ENCODE results near the gene RABGEF1.
"Not testable (repeated sequence)": the region's sequence is repeated elsewhere in the genome, so short reads cannot be mapped to it uniquely, and the experiment has no call there.

Gene RABGEF1

GRCh38 chr7:66815951-66816350, 75.4 kb downstream of the RABGEF1 start:
- Histone ChIP-seq H3K27me3 (ENCODE audit: low read depth, low read length) (no peaks in the 10 kb centered on the region), H3K79me2 (ENCODE audit: low read length) (no peaks in the 10 kb centered on the region), H4K20me1 (ENCODE audit: insufficient read depth, low read length) (no peaks in the 10 kb centered on the region), H3K9ac (ENCODE audit: low read length) (no peak overlapping the region), H3K4me2 (ENCODE audit: low read length) (no peak overlapping the region), H3K9me3 (ENCODE audit: insufficient read depth, low read length) (no peaks in the 10 kb centered on the region), H3K4me1 (ENCODE audit: low read length) (peaks cover 10% of the 10 kb centered on the region), H3K27ac (ENCODE audit: low read length) (no peak overlapping the region), H2AFZ (ENCODE audit: low read depth, low read length) (no peak overlapping the region), H3K4me3 (ENCODE audit: low read length) (no peak overlapping the region), H3K36me3 (replicated peaks; ENCODE audit: low read depth, low read length) (no peaks in the 10 kb centered on the region)
- TF ChIP-seq EZH2phosphoT487 (IDR thresholded peaks at IDR 0.05; ENCODE audit: low read depth) (no peak), CTCF (IDR thresholded peaks at IDR 0.05; ENCODE audit: low read depth, low read length) (no peak)

GRCh38 chr7:66816658-66817057, 76.1 kb downstream of the RABGEF1 start:
- not testable (repeated sequence) for H3K4me3 ChIP-seq (ENCODE audit: low read length)

GRCh38 chr7:66817208-66817795, 76.8 kb downstream of the RABGEF1 start:
- Histone ChIP-seq H3K27ac (ENCODE audit: low read length) (0 out of 2 replicates have a peak overlapping the region, but pooled peaks have one; percentile 30), H3K9ac (ENCODE audit: low read length) (peak overlapping the region; percentile 22; the same call in 1 of the 2 replicates), H3K4me1 (ENCODE audit: low read length) (peaks cover 10% of the 10 kb centered on the region), H3K4me2 (ENCODE audit: low read length) (peak overlapping the region; percentile 54)
- not testable (repeated sequence) for H3K4me3 ChIP-seq (ENCODE audit: low read length); H3K36me3 ChIP-seq (replicated peaks; ENCODE audit: low read depth, low read length); H3K27me3 ChIP-seq (ENCODE audit: low read depth, low read length); H3K9me3 ChIP-seq (ENCODE audit: insufficient read depth, low read length); H4K20me1 ChIP-seq (ENCODE audit: insufficient read depth, low read length); H2AFZ ChIP-seq (ENCODE audit: low read depth, low read length); H3K79me2 ChIP-seq (ENCODE audit: low read length)

More at GRCh38 chr7:66816658-66817057, 76.1 kb downstream of the RABGEF1 start:
- not testable (repeated sequence) for H3K9ac ChIP-seq (ENCODE audit: low read length); H3K79me2 ChIP-seq (ENCODE audit: low read length); H3K4me2 ChIP-seq (ENCODE audit: low read length); H3K27me3 ChIP-seq (ENCODE audit: low read depth, low read length); H2AFZ ChIP-seq (ENCODE audit: low read depth, low read length); H4K20me1 ChIP-seq (ENCODE audit: insufficient read depth, low read length); H3K27ac ChIP-seq (ENCODE audit: low read length); H3K9me3 ChIP-seq (ENCODE audit: insufficient read depth, low read length); H3K36me3 ChIP-seq (replicated peaks; ENCODE audit: low read depth, low read length)
- peaks cover 10% of the 10 kb centered on the region for H3K4me1 ChIP-seq (ENCODE audit: low read length)

GRCh38 chr7:66817956-66818355, 77.4 kb downstream of the RABGEF1 start:
- not testable (repeated sequence) for H3K79me2 ChIP-seq (ENCODE audit: low read length); H3K4me2 ChIP-seq (ENCODE audit: low read length); H3K27ac ChIP-seq (ENCODE audit: low read length); H3K4me3 ChIP-seq (ENCODE audit: low read length); H3K36me3 ChIP-seq (replicated peaks; ENCODE audit: low read depth, low read length); H3K9me3 ChIP-seq (ENCODE audit: insufficient read depth, low read length); H4K20me1 ChIP-seq (ENCODE audit: insufficient read depth, low read length); H3K9ac ChIP-seq (ENCODE audit: low read length); H3K27me3 ChIP-seq (ENCODE audit: low read depth, low read length); H2AFZ ChIP-seq (ENCODE audit: low read depth, low read length)
- H3K4me1 ChIP-seq (ENCODE audit: low read length): peaks cover 10% of the 10 kb centered on the region

GRCh38 chr7:66824041-66824440, 83.5 kb downstream of the RABGEF1 start:
- Histone ChIP-seq H3K4me1 (ENCODE audit: low read length) (no peaks in the 10 kb centered on the region), H3K27me3 (ENCODE audit: low read depth, low read length) (no peaks in the 10 kb centered on the region), H3K27ac (ENCODE audit: low read length) (no peak overlapping the region), H3K9ac (ENCODE audit: low read length) (no peak overlapping the region), H2AFZ (ENCODE audit: low read depth, low read length) (no peak overlapping the region), H3K9me3 (ENCODE audit: insufficient read depth, low read length) (no peaks in the 10 kb centered on the region), H3K79me2 (ENCODE audit: low read length) (no peaks in the 10 kb centered on the region), H3K4me2 (ENCODE audit: low read length) (no peak overlapping the region), H3K4me3 (ENCODE audit: low read length) (no peak overlapping the region), H4K20me1 (ENCODE audit: insufficient read depth, low read length) (no peaks in the 10 kb centered on the region), H3K36me3 (replicated peaks; ENCODE audit: low read depth, low read length) (no peaks in the 10 kb centered on the region)
- TF ChIP-seq EZH2phosphoT487 (IDR thresholded peaks at IDR 0.05; ENCODE audit: low read depth): no peak
- no peak for TF ChIP-seq CTCF (IDR thresholded peaks at IDR 0.05; ENCODE audit: low read depth, low read length)
